Upper lobe of left lung (tissue), 6 donors: ENCODE data around the gene PLVAP. TPM values are rescaled to one million over a fixed set of nuclear protein-coding genes. Genes with fewer than 3 reads are reported as not detected.
"Not testable (repeated sequence)": the region's sequence is repeated elsewhere in the genome, so short reads cannot be mapped to it uniquely, and the experiment has no call there.

Source experiments
- ATAC-seq, 2 donors: fragments of 200-7000 bp; cut with Tn5 transposase; one replicate each; pipeline ENCODE4 v1.9.1; 2022; ENCODE audit warnings: mild to moderate bottlenecking in 2 of 2, moderate library complexity in 2 of 2; ENCODE audit not compliant: low FRiP score in 2 of 2
- DNase-seq, 2 donors: peaks; one replicate each; pipeline ENCODE4 v3.0.0-alpha.2; 2019 to 2020
- H3K27ac ChIP-seq, 4 donors: fragments of 200-600 bp; sonication (generic); one replicate each; pipeline ENCODE4 v1.5.1; 2016 to 2019
- H3K27me3 ChIP-seq, 4 donors: fragments of 200-600 bp; sonication (generic); one replicate each; pipeline ENCODE4 v1.5.1; 2017 to 2019
- H3K36me3 ChIP-seq, 4 donors: fragments of 200-600 bp; sonication (generic); one replicate each; pipeline ENCODE4 v1.5.1; 2016 to 2019
- H3K4me1 ChIP-seq, 4 donors: fragments of 200-600 bp; sonication (generic); one replicate each; pipeline ENCODE4 v1.5.1; 2018 to 2019
- H3K4me3 ChIP-seq, 4 donors: fragments of 200-600 bp; sonication (generic); one replicate each; pipeline ENCODE4 v1.5.1; 2017 to 2019; ENCODE audit warnings: mild to moderate bottlenecking in 2 of 4, moderate library complexity in 1 of 4
- H3K9me3 ChIP-seq, 4 donors: fragments of 200-600 bp; sonication (generic); one replicate each; pipeline ENCODE4 v1.5.1; 2018 to 2019
- EP300 ChIP-seq, 4 donors: sonication (generic); formaldehyde crosslinking; IDR thresholded peaks; one replicate each; pipeline ENCODE4 v1.5.1; 2017; ENCODE audit warnings: antibody characterized with exemption in 4 of 4, control low read depth in 2 of 4
- POLR2A ChIP-seq, 4 donors: fragments of 450-650 bp; IDR thresholded peaks; one replicate each; pipeline ENCODE4 v1.5.1; 2016 to 2017; ENCODE audit warnings: antibody characterized with exemption in 4 of 4, mild to moderate bottlenecking in 2 of 4
- POLR2AphosphoS5 ChIP-seq, 2 donors: sonication (generic); formaldehyde crosslinking; IDR thresholded peaks; one replicate each; pipeline ENCODE4 v1.5.1; 2017; ENCODE audit warnings: antibody characterized with exemption in 2 of 2
- WGBS, 2 donors: methylation state at CpG; one replicate each; pipeline ENCODE4 v1.1.5; 2017 to 2018; 5-methylcytosine and 5-hydroxymethylcytosine counted together
- total RNA-seq, 6 donors: library from RNA; depleted of rRNA in 4 of 6; stranded (reverse); fragments of >200 nt in 4 of 6; gene quantifications; one replicate each; pipeline versions ENCODE4 v1.1.0 to v1.2.1, GENCODE V29; 2016 to 2021
- TF ChIP-seq, protein P1 (sequence below), 6 experiments: fragments of 450-650 bp in 4 of 6; fragments of 200-600 bp in 2 of 6; sonication (generic) in 2 of 6; IDR thresholded peaks; one replicate each; pipeline ENCODE4 v1.5.1; 2016 to 2019; ENCODE audit warnings: antibody characterized with exemption in 6 of 6
- donor health status: DM: no; HTN: no; CAD: no; lungs with moderate emphysema.
- donor health status: DM: no; HTN: yes; CAD: no; lungs with severe emphysema.

Gene PLVAP
- total RNA-seq, 6 donors from 2014 or later, result 1.0 to 103 (median 6.9) TPM

DNA sequence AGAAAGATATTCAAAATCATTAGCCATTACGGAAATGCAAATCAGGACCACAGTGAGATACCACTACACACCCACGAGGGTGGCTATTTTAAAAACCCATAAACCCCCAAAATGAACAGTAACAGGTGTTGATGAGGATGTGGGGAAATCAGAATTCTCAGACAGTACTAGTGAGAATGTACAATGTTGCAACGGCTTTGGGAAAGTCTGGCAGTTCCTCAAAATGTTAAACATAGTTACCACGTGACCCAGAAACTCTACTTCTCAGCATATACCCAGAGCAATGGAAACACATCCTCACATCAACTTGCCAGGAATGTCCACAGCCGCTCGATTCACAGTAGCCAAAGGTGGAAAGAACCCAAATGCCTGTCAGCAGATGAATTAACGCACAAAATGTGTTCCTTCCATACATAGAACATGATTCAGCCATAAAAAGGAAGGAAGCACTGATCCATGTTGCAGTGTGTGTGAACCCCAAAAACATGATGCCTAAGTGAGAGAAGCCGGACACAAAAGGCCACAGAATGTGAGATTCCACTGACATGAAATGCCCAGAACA lies 7.0 kb downstream of the PLVAP start:
- peak in 1 of 2 donors; percentile 40 for DNase-seq
- peaks cover 0 to 7% (median 0%) of the 10 kb centered on the region in 4 donors for H3K4me1 ChIP-seq
- H3K4me3 ChIP-seq, result no peak overlapping the region
- no peaks in the 10 kb centered on the region for H3K27me3 ChIP-seq
- no peak overlapping the region for H3K27ac ChIP-seq
- 31 to 46% methylated on average over 7 to 8 of the region's 8 CpGs for WGBS, 2 donors
- no peaks in the 10 kb centered on the region for H3K9me3 ChIP-seq
- no peaks in the 10 kb centered on the region for H3K36me3 ChIP-seq
- ATAC-seq, result peak in 1 of 2 donors; percentile 77
- TF ChIP-seq, protein P1, sequence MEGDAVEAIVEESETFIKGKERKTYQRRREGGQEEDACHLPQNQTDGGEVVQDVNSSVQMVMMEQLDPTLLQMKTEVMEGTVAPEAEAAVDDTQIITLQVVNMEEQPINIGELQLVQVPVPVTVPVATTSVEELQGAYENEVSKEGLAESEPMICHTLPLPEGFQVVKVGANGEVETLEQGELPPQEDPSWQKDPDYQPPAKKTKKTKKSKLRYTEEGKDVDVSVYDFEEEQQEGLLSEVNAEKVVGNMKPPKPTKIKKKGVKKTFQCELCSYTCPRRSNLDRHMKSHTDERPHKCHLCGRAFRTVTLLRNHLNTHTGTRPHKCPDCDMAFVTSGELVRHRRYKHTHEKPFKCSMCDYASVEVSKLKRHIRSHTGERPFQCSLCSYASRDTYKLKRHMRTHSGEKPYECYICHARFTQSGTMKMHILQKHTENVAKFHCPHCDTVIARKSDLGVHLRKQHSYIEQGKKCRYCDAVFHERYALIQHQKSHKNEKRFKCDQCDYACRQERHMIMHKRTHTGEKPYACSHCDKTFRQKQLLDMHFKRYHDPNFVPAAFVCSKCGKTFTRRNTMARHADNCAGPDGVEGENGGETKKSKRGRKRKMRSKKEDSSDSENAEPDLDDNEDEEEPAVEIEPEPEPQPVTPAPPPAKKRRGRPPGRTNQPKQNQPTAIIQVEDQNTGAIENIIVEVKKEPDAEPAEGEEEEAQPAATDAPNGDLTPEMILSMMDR (IDR thresholded peaks at IDR 0.05), result no peak
- no peak for TF ChIP-seq POLR2A (IDR thresholded peaks at IDR 0.05)
- TF ChIP-seq POLR2AphosphoS5 (IDR thresholded peaks at IDR 0.05), result no peak
- no peak for TF ChIP-seq EP300 (IDR thresholded peaks at IDR 0.05)

DNA sequence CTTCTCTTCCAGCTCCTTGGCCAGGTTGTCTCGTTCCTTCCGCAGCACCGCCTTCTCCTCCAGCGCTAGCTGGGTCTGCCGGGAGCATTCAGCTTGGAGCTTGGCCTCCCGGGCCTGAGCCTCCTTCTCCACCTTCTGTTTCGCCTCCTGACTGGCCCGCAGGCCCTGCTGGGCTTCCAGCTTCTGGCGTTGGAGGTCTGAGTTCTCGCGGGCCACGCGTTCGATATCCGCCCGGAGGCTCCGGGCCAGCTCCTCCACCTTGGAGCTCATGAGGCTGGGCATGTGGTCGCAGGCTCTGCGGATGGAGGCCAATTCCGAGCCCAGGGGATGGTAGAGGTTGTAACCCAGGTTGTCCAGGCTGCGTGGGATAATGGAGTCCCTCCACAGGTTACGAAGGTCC lies 11.8 kb downstream of the PLVAP start:
- peak in 1 of 2 donors; percentile 71 for DNase-seq
- ATAC-seq, result no peak
- H3K4me1 ChIP-seq, result peaks cover 0 to 5% (median 0%) of the 10 kb centered on the region in 4 donors
- no peak overlapping the region for H3K4me3 ChIP-seq
- H3K27me3 ChIP-seq, result no peaks in the 10 kb centered on the region
- no peak overlapping the region for H3K27ac ChIP-seq
- WGBS, 2 donors, result 91 to 94% methylated on average over 19 to 22 of the region's 22 CpGs
- no peaks in the 10 kb centered on the region for H3K9me3 ChIP-seq
- no peaks in the 10 kb centered on the region for H3K36me3 ChIP-seq
- TF ChIP-seq EP300 (IDR thresholded peaks at IDR 0.05) (no peak), POLR2A (IDR thresholded peaks at IDR 0.05) (no peak), POLR2AphosphoS5 (IDR thresholded peaks at IDR 0.05) (no peak)
- TF ChIP-seq, protein P1 (IDR thresholded peaks at IDR 0.05), result no peak

DNA sequence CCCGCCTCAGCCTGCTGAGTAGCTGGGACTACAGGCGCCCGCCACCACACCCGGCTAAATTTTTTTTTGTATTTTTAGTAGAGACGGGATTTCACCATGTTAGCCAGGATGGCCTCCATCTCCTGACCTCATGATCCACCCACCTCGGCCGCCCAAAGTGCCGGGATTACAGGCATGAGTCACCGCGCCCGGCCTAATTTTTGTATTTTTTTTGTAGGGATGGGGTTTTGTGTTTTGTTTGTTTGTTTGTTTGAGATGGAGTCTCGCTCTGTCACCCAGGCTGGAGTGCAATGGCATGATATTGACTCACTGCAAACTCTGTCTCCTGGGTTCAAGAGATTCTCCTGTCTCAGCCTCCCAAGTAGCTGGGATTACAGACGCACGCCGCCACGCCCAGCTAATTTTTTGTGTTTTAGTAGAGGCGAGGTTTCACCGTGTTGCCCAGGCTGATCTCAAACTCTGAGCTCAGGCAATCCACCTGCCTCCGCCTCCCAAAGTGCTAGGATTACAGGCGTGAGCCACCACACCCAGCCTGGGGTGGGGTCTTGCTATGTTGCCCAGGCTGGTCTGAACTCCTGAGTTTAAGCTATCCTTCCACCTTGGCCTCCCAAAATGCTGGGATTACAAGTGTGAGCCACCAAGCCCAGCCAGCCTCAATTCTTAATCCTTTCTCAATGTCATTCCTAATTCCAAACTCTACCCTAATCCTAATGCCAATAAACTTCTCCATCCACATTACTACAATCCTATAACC lies 13.1 kb downstream of the PLVAP start:
- H3K27ac ChIP-seq, H3K4me3 ChIP-seq, H3K36me3 ChIP-seq, H3K4me1 ChIP-seq, ATAC-seq, DNase-seq, H3K27me3 ChIP-seq, H3K9me3 ChIP-seq: not testable (repeated sequence)
- WGBS, 2 donors, result 90 to 94% methylated on average over 15 to 20 of the region's 20 CpGs

DNA sequence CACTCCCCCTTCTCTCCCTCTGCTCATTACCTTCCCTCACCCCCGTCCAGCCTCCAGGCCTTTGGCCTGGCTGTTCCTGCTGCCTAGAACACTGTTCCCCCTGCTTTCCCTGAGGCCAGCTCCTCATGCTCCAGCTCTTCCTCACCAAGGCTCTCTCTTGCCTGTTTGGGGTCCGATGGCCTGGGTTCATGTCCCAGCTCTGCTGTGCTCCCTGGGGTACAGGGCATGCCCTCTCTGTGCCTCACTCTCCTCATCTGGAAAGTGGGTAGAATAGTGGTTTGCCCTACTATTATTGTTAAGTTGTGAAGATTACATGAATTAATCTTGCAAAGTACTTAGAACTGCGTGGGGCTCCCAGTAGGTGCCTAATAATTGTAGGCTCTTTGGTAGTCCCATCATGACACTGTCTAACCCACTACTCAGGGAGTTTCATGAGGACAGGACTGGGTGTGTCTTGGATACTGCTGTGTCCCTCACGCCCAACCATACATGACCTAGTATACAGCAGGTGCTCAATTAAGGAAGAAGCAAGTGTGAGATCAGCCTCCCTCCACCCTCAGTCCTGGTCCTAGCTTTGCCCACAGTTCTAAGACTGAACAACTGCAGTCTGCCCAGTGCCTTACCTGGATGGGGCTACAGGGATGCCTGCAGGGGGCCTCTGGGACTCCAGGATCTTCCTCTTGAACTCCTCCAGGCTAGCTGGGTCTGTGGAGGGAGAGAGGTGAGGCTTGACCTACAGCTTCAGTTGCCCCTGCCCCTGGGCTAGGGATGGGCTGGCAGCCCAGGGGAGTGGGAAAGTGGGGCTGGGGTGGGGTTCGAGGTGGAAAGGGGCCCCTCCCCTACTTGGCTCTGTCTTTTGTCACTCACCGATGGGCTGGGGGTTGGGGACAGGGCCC lies 17.0 kb downstream of the PLVAP start:
- no peak for ATAC-seq
- Histone ChIP-seq H3K4me3 (no peak overlapping the region), H3K27me3 (no peaks in the 10 kb centered on the region), H3K4me1 (peaks cover 3 to 13% (median 9%) of the 10 kb centered on the region in 4 donors), H3K36me3 (no peaks in the 10 kb centered on the region), H3K27ac (no peak overlapping the region), H3K9me3 (no peaks in the 10 kb centered on the region)
- DNase-seq, result no peak
- WGBS, 2 donors, result 80 to 90% methylated on average over 6 of the region's 6 CpGs
- TF ChIP-seq, protein P1 (IDR thresholded peaks at IDR 0.05), result no peak
- TF ChIP-seq EP300 (IDR thresholded peaks at IDR 0.05), result no peak
- TF ChIP-seq POLR2A (IDR thresholded peaks at IDR 0.05), result no peak
- no peak for TF ChIP-seq POLR2AphosphoS5 (IDR thresholded peaks at IDR 0.05)

DNA sequence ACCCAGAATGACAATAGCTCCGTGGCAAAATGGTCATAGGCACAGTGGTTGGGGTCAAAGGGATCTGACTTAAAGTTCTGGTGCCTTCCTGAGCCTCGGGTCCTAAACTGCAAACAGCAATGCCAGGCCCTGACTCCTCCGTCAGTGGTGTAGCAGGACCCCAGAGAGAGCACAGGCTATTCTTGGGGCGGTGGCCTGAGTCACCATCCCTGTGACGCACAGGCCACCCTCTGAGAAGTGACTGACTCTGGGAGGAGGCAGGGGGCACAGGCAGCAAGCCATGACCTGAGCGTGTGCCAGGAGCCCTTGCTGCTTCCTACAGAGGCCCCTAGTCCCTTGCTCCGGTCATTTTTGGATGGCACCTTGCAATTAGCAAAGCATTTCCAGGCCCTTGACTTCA lies 18.7 kb downstream of the PLVAP start:
- 74 to 81% methylated on average over 4 to 7 of the region's 7 CpGs for WGBS, 2 donors
- ATAC-seq, result peak in 1 of 2 donors; percentile 38

More for the DNA sequence above, 18.7 kb downstream of the PLVAP start:
- Histone ChIP-seq H3K36me3 (no peaks in the 10 kb centered on the region), H3K4me3 (no peak overlapping the region), H3K27ac (peak overlapping the region in 2 of 4 donors; percentile 23 to 44), H3K27me3 (no peaks in the 10 kb centered on the region), H3K4me1 (peaks cover 3 to 13% (median 9%) of the 10 kb centered on the region in 4 donors), H3K9me3 (no peaks in the 10 kb centered on the region)
- TF ChIP-seq POLR2A (IDR thresholded peaks at IDR 0.05) (no peak), POLR2AphosphoS5 (IDR thresholded peaks at IDR 0.05) (peak in 1 of 2 donors; percentile 17)
- DNase-seq, result no peak
